Mucosa of descending colon (tissue), 3 donors: ENCODE results near the gene SPAST. TPM values are rescaled to one million over a fixed set of nuclear protein-coding genes. Genes with fewer than 3 reads are reported as not detected.
"Not testable (repeated sequence)": the region's sequence is repeated elsewhere in the genome, so short reads cannot be mapped to it uniquely, and the experiment has no call there.

Source experiments
- ATAC-seq: fragments of 200-7000 bp; cut with Tn5 transposase; one replicate; pipeline ENCODE4 v1.9.1; 2020; ENCODE audit warnings: mild to moderate bottlenecking, moderate library complexity
- DNase-seq, 3 donors: peaks; one replicate each; pipeline ENCODE4 v3.0.0-alpha.2; 2020
- H3K36me3 ChIP-seq: fragments of 200-600 bp; one replicate; pipeline ENCODE4 v1.8.0; 2021; ENCODE audit warnings: low read depth, mild to moderate bottlenecking
- H3K4me1 ChIP-seq: fragments of 200-600 bp; one replicate; pipeline ENCODE4 v1.8.0; 2021; ENCODE audit warnings: low read depth, mild to moderate bottlenecking
- H3K4me3 ChIP-seq: fragments of 200-600 bp; one replicate; pipeline ENCODE4 v1.8.0; 2021; ENCODE audit warnings: mild to moderate bottlenecking
- H3K9me3 ChIP-seq: fragments of 200-600 bp; one replicate; pipeline ENCODE4 v1.8.0; 2021; ENCODE audit warnings: mild to moderate bottlenecking
- CTCF ChIP-seq: fragments of 200-600 bp; IDR thresholded peaks from one replicate; pipeline ENCODE4 v1.8.0; 2022; ENCODE audit warnings: antibody characterized with exemption, mild to moderate bottlenecking
- intact Hi-C, 2 donors: fragments of 100-400 bp; cut with DNase I in 1 of 2; cut with micrococcal nuclease in 1 of 2; formaldehyde crosslinking; loops; one replicate each; pipeline versions ENCODE4 v1.11.0 to v1.11.1; 2022; cut with DNase I, micrococcal nuclease
- total RNA-seq, 3 donors: library from RNA; stranded (reverse); fragmentation: NEBNext Ultra II Directional in 2 of 3; extraction: Animal tissue kit (Norgen Biotek cat#: 25700) in 2 of 3; gene quantifications; one replicate each; pipeline versions ENCODE4 v1.2.1 to v1.2.4, GENCODE V29; 2021 to 2023
- donor health status: DM: no; HTN: no; CAD: no; lungs with moderate emphysema.
- donor health status: DM: no; HTN: no; CAD: no.
- donor health status: DM: no; HTN: yes; CAD: no.

SPAST gene
- total RNA-seq, 3 donors from 2014 or later = 17.2 to 18.9 (median 17.2) TPM

GRCh38 chr2:32051836-32052439 lies 11.4 kb upstream of the SPAST start:
- Histone ChIP-seq H3K9me3 (no peaks in the 10 kb centered on the region), H3K4me3 (no peak overlapping the region), H3K36me3 (no peaks in the 10 kb centered on the region), H3K4me1 (no peaks in the 10 kb centered on the region)
- ATAC-seq (peak; percentile 21), DNase-seq (no peak)
- intact Hi-C loops = no loop called here
- TF ChIP-seq CTCF = no peak

- intact Hi-C loops, H3K4me3 ChIP-seq, ATAC-seq, H3K9me3 ChIP-seq, DNase-seq, H3K4me1 ChIP-seq, H3K36me3 ChIP-seq: not testable (repeated sequence)
These were observed 8.8 kb upstream of the SPAST start for GRCh38 chr2:32054583-32054982.

GRCh38 chr2:32058130-32058529 lies 5.2 kb upstream of the SPAST start:
- no peaks in the 10 kb centered on the region for H3K36me3 ChIP-seq
- H3K4me3 ChIP-seq = no peak overlapping the region
- DNase-seq = no peak
- TF ChIP-seq CTCF = no peak
- no peak for ATAC-seq
- no peaks in the 10 kb centered on the region for H3K9me3 ChIP-seq
- H3K4me1 ChIP-seq = no peaks in the 10 kb centered on the region
- intact Hi-C loops = no loop called here

- intact Hi-C loops = no loop called here
These were observed 3.1 kb upstream of the SPAST start for GRCh38 chr2:32060266-32060665.

GRCh38 chr2:32061430-32061829 lies 1.9 kb upstream of the SPAST start:
- Histone ChIP-seq H3K4me3 (no peak overlapping the region), H3K36me3 (no peaks in the 10 kb centered on the region), H3K4me1 (peaks cover 5% of the 10 kb centered on the region), H3K9me3 (no peaks in the 10 kb centered on the region)
- intact Hi-C loops = no loop called here
- DNase-seq (no peak), ATAC-seq (no peak)
- no peak for TF ChIP-seq CTCF

More at GRCh38 chr2:32060266-32060665, 3.1 kb upstream of the SPAST start:
- H3K4me3 ChIP-seq = no peak overlapping the region
- TF ChIP-seq CTCF = no peak
- DNase-seq = no peak
- H3K4me1 ChIP-seq = peaks cover 5% of the 10 kb centered on the region
- no peaks in the 10 kb centered on the region for H3K36me3 ChIP-seq
- no peaks in the 10 kb centered on the region for H3K9me3 ChIP-seq
- ATAC-seq = no peak

- no peak for TF ChIP-seq CTCF
- H3K4me1 ChIP-seq = peaks cover 5% of the 10 kb centered on the region
- no peaks in the 10 kb centered on the region for H3K36me3 ChIP-seq
- intact Hi-C loops = no loop called here
- H3K4me3 ChIP-seq = no peak overlapping the region
- ATAC-seq (peak; percentile 19), DNase-seq (peak in 1 of 3 donors; percentile 61)
- H3K9me3 ChIP-seq = no peaks in the 10 kb centered on the region
These were observed 1.1 kb upstream of the SPAST start for GRCh38 chr2:32061973-32062861.
